ENCODE results near the gene IL1RL2.

Gene IL1RL2

GRCh38 chr2:102197389-102198137, 10.7 kb downstream of the IL1RL2 start:
- no peak for TF ChIP-seq CTCF (IDR thresholded peaks at IDR 0.05; ENCODE audit: extremely low read depth, missing control alignments)
- DNase-seq (ENCODE audit: low spot score) = no peak

GRCh38 chr2:102200539-102200938, 13.7 kb downstream of the IL1RL2 start:
- no peak for DNase-seq (ENCODE audit: low spot score)
- no peak for TF ChIP-seq CTCF (IDR thresholded peaks at IDR 0.05; ENCODE audit: extremely low read depth, missing control alignments)

- TF ChIP-seq CTCF (IDR thresholded peaks at IDR 0.05; ENCODE audit: extremely low read depth, missing control alignments) = no peak
- DNase-seq (ENCODE audit: low spot score) = no peak
These were observed 17.8 kb downstream of the IL1RL2 start for GRCh38 chr2:102204638-102205037.

- no peak for DNase-seq (ENCODE audit: low spot score)
- TF ChIP-seq CTCF (IDR thresholded peaks at IDR 0.05; ENCODE audit: extremely low read depth, missing control alignments) = no peak
These were observed 20.0 kb downstream of the IL1RL2 start for GRCh38 chr2:102206666-102207341.

- TF ChIP-seq CTCF (IDR thresholded peaks at IDR 0.05; ENCODE audit: extremely low read depth, missing control alignments) = no peak
- DNase-seq (ENCODE audit: low spot score) = no peak
These were observed 22.0 kb downstream of the IL1RL2 start for GRCh38 chr2:102208774-102209173.

GRCh38 chr2:102209474-102209873, 22.7 kb downstream of the IL1RL2 start:
- no peak for TF ChIP-seq CTCF (IDR thresholded peaks at IDR 0.05; ENCODE audit: extremely low read depth, missing control alignments)
- no peak for DNase-seq (ENCODE audit: low spot score)

- TF ChIP-seq CTCF (IDR thresholded peaks at IDR 0.05; ENCODE audit: extremely low read depth, missing control alignments) = no peak
- DNase-seq (ENCODE audit: low spot score) = no peak
These were observed 30.2 kb downstream of the IL1RL2 start for GRCh38 chr2:102217032-102217431.
